Mesenchymal stem cell (in vitro differentiated cells and primary cell): ENCODE data around the gene GLI3.
A peak's percentile ranks its signal among the peaks of the same experiment; 100 is the strongest.

Experiments
- DNase-seq: peaks from one replicate; pipeline ENCODE4 v3.0.0-alpha.2; 2013
- H2AFZ ChIP-seq: one replicate; pipeline ENCODE4 v1.6.1; 2013; ENCODE audit warnings: low read depth, mild to moderate bottlenecking, control low read depth, inconsistent platforms, low read length, moderate library complexity
- H2AK5ac ChIP-seq: 2 replicates; pipeline ENCODE4 v1.6.1; 2013; ENCODE audit warnings: low read length, moderate library complexity, mild to moderate bottlenecking, inconsistent platforms; ENCODE audit not compliant: severe bottlenecking
- H2BK120ac ChIP-seq: one replicate; pipeline ENCODE4 v1.6.1; 2013; ENCODE audit warnings: low read depth, mild to moderate bottlenecking, inconsistent platforms, low read length, moderate library complexity
- H2BK12ac ChIP-seq, 2 experiments: one replicate each; pipeline ENCODE4 v1.6.1; 2013; ENCODE audit warnings: inconsistent platforms in 2 of 2, low read length in 2 of 2, mild to moderate bottlenecking in 2 of 2, moderate library complexity in 2 of 2, control low read depth in 1 of 2
- H2BK15ac ChIP-seq: one replicate; pipeline ENCODE4 v1.6.1; 2013; ENCODE audit warnings: mild to moderate bottlenecking, low read depth, inconsistent platforms; ENCODE audit not compliant: poor library complexity, severe bottlenecking
- H2BK5ac ChIP-seq: 2 replicates; pipeline ENCODE4 v1.6.1; 2013; ENCODE audit warnings: low read depth, mild to moderate bottlenecking, low read length, control low read depth, inconsistent platforms; ENCODE audit not compliant: poor library complexity, severe bottlenecking
- H3K14ac ChIP-seq, 2 experiments: one replicate each; pipeline ENCODE4 v1.6.1; 2013; ENCODE audit warnings: inconsistent platforms in 2 of 2, low read length in 2 of 2, control low read depth in 1 of 2, mild to moderate bottlenecking in 1 of 2, moderate library complexity in 1 of 2
- H3K18ac ChIP-seq, 2 experiments: one replicate each; pipeline ENCODE4 v1.6.1; 2013; ENCODE audit warnings: inconsistent platforms in 2 of 2, low read length in 2 of 2, control low read depth in 1 of 2, low read depth in 1 of 2, mild to moderate bottlenecking in 1 of 2
- H3K23ac ChIP-seq, 2 experiments: one replicate each; pipeline ENCODE4 v1.6.1; 2013; ENCODE audit warnings: inconsistent platforms in 2 of 2, low read length in 2 of 2, mild to moderate bottlenecking in 2 of 2, moderate library complexity in 2 of 2, control low read depth in 1 of 2
- H3K27ac ChIP-seq: 2 replicates; pipeline ENCODE4 v1.5.1; 2013; ENCODE audit warnings: mild to moderate bottlenecking, moderate library complexity, low read length, control low read depth, inconsistent platforms; ENCODE audit not compliant: poor library complexity, severe bottlenecking
- H3K27me3 ChIP-seq, 2 experiments: 2 replicates each; pipeline versions ENCODE4 v1.6.1 to v1.7.0; 2013; ENCODE audit warnings: low read length in 2 of 2, mild to moderate bottlenecking in 2 of 2, moderate library complexity in 2 of 2, control low read depth in 1 of 2, inconsistent platforms in 1 of 2; ENCODE audit not compliant: control insufficient read depth in 1 of 2, insufficient read depth in 1 of 2
- H3K36me3 ChIP-seq, 2 experiments: 2 replicates each; pipeline versions ENCODE4 v1.6.1 to v1.7.0; 2013; ENCODE audit warnings: low read length in 2 of 2, control low read depth in 1 of 2, inconsistent platforms in 1 of 2, low read depth in 1 of 2, mild to moderate bottlenecking in 1 of 2; ENCODE audit not compliant: insufficient read depth in 2 of 2, control insufficient read depth in 1 of 2
- H3K4ac ChIP-seq, 2 experiments: one replicate each; pipeline ENCODE4 v1.6.1; 2013; ENCODE audit warnings: inconsistent platforms in 2 of 2, low read length in 2 of 2, mild to moderate bottlenecking in 2 of 2, moderate library complexity in 2 of 2, control low read depth in 1 of 2, low read depth in 1 of 2
- H3K4me1 ChIP-seq: 2 replicates; pipeline ENCODE4 v1.6.1; 2013; ENCODE audit warnings: low read depth, low read length, control low read depth; ENCODE audit not compliant: control insufficient read depth, insufficient read depth
- H3K4me2 ChIP-seq: 2 replicates; pipeline ENCODE4 v1.6.1; 2013; ENCODE audit warnings: low read length, mild to moderate bottlenecking, inconsistent platforms; ENCODE audit not compliant: poor library complexity, severe bottlenecking
- H3K4me3 ChIP-seq, 2 experiments: 2 replicates each; pipeline versions ENCODE4 v1.5.1 to v1.7.0; 2013; ENCODE audit warnings: low read length in 2 of 2, mild to moderate bottlenecking in 2 of 2, control low read depth in 1 of 2, low read depth in 1 of 2; ENCODE audit not compliant: insufficient read depth in 1 of 2
- H3K79me1 ChIP-seq: replicated peaks from 2 replicates; pipeline ENCODE4 v1.6.1; 2013; ENCODE audit warnings: mild to moderate bottlenecking, control low read depth, low read length, inconsistent platforms; ENCODE audit not compliant: poor library complexity, severe bottlenecking
- H3K9ac ChIP-seq: 2 replicates; pipeline ENCODE4 v1.7.0; 2013; ENCODE audit warnings: mild to moderate bottlenecking, low read length, moderate library complexity
- H3K9me3 ChIP-seq: 2 replicates; pipeline ENCODE4 v1.7.0; 2013; ENCODE audit warnings: mild to moderate bottlenecking, low read length; ENCODE audit not compliant: control insufficient read depth
- H4K8ac ChIP-seq: one replicate; pipeline ENCODE4 v1.6.1; 2013; ENCODE audit warnings: inconsistent platforms, mild to moderate bottlenecking, low read length, moderate library complexity
- H4K91ac ChIP-seq: one replicate; pipeline ENCODE4 v1.6.1; 2013; ENCODE audit warnings: mild to moderate bottlenecking, low read length, inconsistent platforms
- WGBS: methylation state at CpG from one replicate; pipeline ENCODE4 v1.1.7; 2013; ENCODE audit warnings: mixed read lengths; 5-methylcytosine and 5-hydroxymethylcytosine counted together

Gene GLI3

DNA sequence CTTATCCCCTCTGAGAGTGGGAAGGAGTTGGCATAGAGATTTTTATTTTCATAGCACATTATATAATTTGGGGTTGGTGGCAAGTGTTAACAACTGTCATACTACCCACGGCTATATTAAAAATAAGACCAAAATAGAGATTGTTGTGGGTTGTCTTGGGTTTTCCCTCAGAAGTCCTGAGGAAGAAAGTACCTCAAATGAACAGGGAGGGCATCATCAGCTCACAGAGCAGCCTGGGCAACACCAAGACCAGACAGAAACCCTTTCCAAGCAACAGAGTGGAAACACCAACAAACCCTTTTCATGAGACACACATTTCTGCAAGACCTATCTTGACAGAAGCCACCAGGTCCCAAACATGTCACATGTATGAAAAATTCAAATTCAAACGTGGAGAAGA is 121.2 kb downstream of the GLI3 start:
- no peak overlapping the region for H3K4ac ChIP-seq
- H3K9ac ChIP-seq, result no peak overlapping the region
- no peak overlapping the region for H2BK120ac ChIP-seq
- H2BK5ac ChIP-seq, result no peak overlapping the region
- no peak overlapping the region for H2BK15ac ChIP-seq
- H3K27me3 ChIP-seq, result no peaks in the 10 kb centered on the region
- H3K14ac ChIP-seq, result no peak overlapping the region
- H3K27ac ChIP-seq, result no peak overlapping the region
- no peaks in the 10 kb centered on the region for H3K9me3 ChIP-seq
- no peak overlapping the region for H3K18ac ChIP-seq
- no peak overlapping the region for H2BK12ac ChIP-seq
- no peak overlapping the region for H4K91ac ChIP-seq
- 19% methylated on average over 1 of the region's 2 CpGs for WGBS
- no peak overlapping the region for H3K4me2 ChIP-seq
- H4K8ac ChIP-seq, result no peak overlapping the region
- H2AFZ ChIP-seq, result no peak overlapping the region
- H3K23ac ChIP-seq, result no peak overlapping the region
- no peaks in the 10 kb centered on the region for H3K4me1 ChIP-seq
- peaks cover 0 to 5% of the 10 kb centered on the region in 2 experiments for H3K36me3 ChIP-seq
- H3K4me3 ChIP-seq, result no peak overlapping the region
- peaks cover 6% of the 10 kb centered on the region for H3K79me1 ChIP-seq
- H2AK5ac ChIP-seq, result no peak overlapping the region
- no peak for DNase-seq

DNA sequence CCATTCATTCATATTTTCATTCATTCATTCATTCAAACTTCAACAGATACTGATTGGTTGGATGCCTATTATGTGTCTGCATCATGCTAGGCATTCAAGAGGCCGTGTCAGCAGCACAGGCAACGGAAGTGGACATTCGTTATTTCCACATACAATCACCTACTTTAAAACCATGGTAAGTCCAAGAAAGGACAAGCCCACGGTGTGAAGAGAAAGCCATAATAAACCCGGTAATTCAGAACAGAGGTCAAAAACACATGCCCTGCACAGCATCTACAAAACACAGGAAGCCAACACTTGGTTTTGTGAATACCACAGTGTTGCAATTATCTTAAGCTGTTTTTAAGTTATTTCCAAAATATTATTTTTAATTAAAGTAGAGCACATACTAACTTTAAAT is 126.7 kb downstream of the GLI3 start:
- Histone ChIP-seq H3K36me3 (peaks cover 0 to 15% of the 10 kb centered on the region in 2 experiments), H4K91ac (no peak overlapping the region), H3K27ac (no peak overlapping the region), H3K4me1 (peaks cover 7% of the 10 kb centered on the region), H3K79me1 (peaks cover 3% of the 10 kb centered on the region), H3K4me2 (no peak overlapping the region), H3K27me3 (no peaks in the 10 kb centered on the region), H3K4me3 (no peak overlapping the region), H2BK5ac (no peak overlapping the region), H3K9me3 (no peaks in the 10 kb centered on the region), H2AK5ac (no peak overlapping the region), H2AFZ (no peak overlapping the region), H4K8ac (no peak overlapping the region), H3K4ac (no peak overlapping the region), H2BK15ac (no peak overlapping the region), H2BK120ac (no peak overlapping the region), H2BK12ac (no peak overlapping the region), H3K14ac (no peak overlapping the region), H3K18ac (no peak overlapping the region), H3K9ac (no peak overlapping the region), H3K23ac (no peak overlapping the region)
- 70% methylated on average over 4 of the region's 5 CpGs for WGBS
- DNase-seq, result no peak

DNA sequence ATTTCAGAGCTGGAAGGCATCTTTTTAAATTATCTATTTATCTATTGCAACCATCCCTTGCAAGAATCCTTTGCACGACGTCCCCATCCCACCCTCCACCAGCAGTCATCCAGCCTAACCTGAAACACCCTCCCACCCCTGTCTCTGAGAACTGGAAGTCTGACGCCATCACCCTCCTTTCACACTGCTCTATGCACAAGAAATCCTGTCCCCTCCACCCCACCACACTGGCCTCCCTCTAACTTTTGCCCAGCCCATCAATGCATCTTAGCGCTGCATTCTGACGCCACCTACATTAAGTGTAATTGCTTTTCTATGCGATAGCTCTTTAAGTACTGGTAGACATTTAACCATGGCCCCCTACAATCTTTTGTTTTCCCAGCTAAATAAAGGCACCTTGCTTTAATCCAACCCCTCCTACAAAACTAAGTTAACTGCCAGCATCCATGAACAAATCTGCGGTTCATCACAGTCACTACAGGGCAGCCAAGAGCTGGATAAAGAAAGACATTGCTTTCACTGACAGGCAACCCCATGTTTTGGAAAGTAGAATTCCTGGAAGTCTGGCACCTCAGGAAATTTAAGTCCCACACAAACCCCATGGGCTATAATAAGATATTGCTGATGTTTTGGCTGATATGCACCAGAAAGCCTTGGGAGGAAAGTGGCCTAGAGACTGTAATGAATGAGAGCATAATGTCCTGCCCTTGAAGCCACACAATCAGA is 128.0 kb downstream of the GLI3 start:
- Histone ChIP-seq H3K4me3 (no peak overlapping the region), H3K4me1 (peaks cover 7% of the 10 kb centered on the region), H3K4ac (no peak overlapping the region), H3K79me1 (peaks cover 3% of the 10 kb centered on the region), H3K4me2 (no peak overlapping the region), H2BK5ac (no peak overlapping the region), H3K18ac (no peak overlapping the region), H2BK12ac (no peak overlapping the region), H3K23ac (no peak overlapping the region), H4K91ac (no peak overlapping the region), H3K36me3 (peaks cover 0 to 15% of the 10 kb centered on the region in 2 experiments), H3K14ac (no peak overlapping the region), H3K9ac (no peak overlapping the region), H2BK15ac (no peak overlapping the region), H2AFZ (no peak overlapping the region), H3K9me3 (no peaks in the 10 kb centered on the region), H3K27ac (no peak overlapping the region), H2AK5ac (no peak overlapping the region), H4K8ac (no peak overlapping the region), H3K27me3 (no peaks in the 10 kb centered on the region), H2BK120ac (no peak overlapping the region)
- no peak for DNase-seq
- 73% methylated on average over 7 of the region's 7 CpGs for WGBS

DNA sequence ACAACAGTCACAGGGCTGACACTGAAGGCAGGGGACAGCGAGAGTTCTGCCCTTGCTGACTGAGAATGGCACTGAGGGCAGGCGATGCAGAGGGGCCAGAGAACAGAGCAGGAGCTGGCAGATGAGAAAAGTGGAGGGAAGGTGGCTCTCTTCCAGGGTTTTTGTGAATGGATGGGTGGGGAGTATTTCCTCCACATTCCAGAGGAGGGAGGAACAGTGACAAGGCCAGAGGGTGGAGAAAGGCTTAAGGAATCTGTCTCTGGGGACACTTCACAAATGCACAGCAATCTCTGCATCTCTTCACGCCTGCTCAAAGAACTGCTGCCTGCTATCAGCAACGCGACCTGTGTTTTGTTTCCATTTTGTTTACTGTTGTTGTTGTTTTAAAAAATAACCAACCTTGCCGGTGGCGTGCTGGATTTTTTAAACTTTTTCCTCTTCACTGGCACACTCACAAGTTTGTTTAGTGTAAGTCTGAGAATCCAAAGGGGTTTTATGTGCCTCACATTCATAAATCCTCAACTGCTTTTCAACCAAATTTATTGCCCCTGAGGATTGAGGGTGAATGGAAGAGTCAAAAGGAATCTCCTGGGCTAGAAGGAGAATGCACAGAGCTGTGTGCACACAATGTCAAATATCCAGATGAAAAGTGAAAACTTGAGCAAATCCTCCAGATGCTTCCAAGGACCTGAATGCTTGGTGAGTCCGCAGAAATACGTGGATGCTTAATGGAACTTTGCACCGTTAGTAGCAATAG is 129.3 kb downstream of the GLI3 start:
- no peak overlapping the region for H3K23ac ChIP-seq
- no peak for DNase-seq
- no peak overlapping the region for H2BK5ac ChIP-seq
- peak overlapping the region; percentile 1 for H3K9ac ChIP-seq
- 39% methylated on average over 7 of the region's 10 CpGs for WGBS
- no peak overlapping the region for H2AK5ac ChIP-seq
- no peak overlapping the region for H2BK12ac ChIP-seq
- H3K4ac ChIP-seq, result no peak overlapping the region
- no peaks in the 10 kb centered on the region for H3K27me3 ChIP-seq
- H3K9me3 ChIP-seq, result no peaks in the 10 kb centered on the region
- H2BK120ac ChIP-seq, result no peak overlapping the region
- no peak overlapping the region for H2BK15ac ChIP-seq
- H3K4me1 ChIP-seq, result peaks cover 7% of the 10 kb centered on the region
- peak overlapping the region in 1 of 2 experiments; percentile 79 for H3K18ac ChIP-seq
- H3K14ac ChIP-seq, result peak overlapping the region in 1 of 2 experiments; percentile 35
- H4K91ac ChIP-seq, result no peak overlapping the region
- H4K8ac ChIP-seq, result peak overlapping the region; percentile 53
- peak overlapping the region in 1 of 2 experiments; percentile 36 for H3K4me3 ChIP-seq
- H3K36me3 ChIP-seq, result peaks cover 0 to 21% of the 10 kb centered on the region in 2 experiments
- H3K27ac ChIP-seq, result no peak overlapping the region
- H3K79me1 ChIP-seq, result peaks cover 5% of the 10 kb centered on the region
- no peak overlapping the region for H2AFZ ChIP-seq
- H3K4me2 ChIP-seq, result no peak overlapping the region
